ENCODE measurements around the gene TRAPPC10.
A peak's percentile ranks its signal among the peaks of the same experiment; 100 is the strongest.

TRAPPC10 gene

GRCh38 chr21:44071359-44072104 is 59.4 kb downstream of the TRAPPC10 start:
- Mint-ChIP-seq H3K36me3 (ENCODE audit: low read depth) (peaks cover 25% of the 10 kb centered on the region), H3K27me3 (ENCODE audit: low read depth, poor library complexity) (no peaks in the 10 kb centered on the region), H3K4me1 (peaks cover 11% of the 10 kb centered on the region), H3K9me3 (no peaks in the 10 kb centered on the region), H3K4me3 (no peak overlapping the region), H3K27ac (peak overlapping the region; percentile 58)
- TF ChIP-seq CTCF (IDR thresholded peaks at IDR 0.05) = no peak
- no peak for DNase-seq

GRCh38 chr21:44072111-44072510 is 60.0 kb downstream of the TRAPPC10 start:
- no peak for DNase-seq
- Mint-ChIP-seq H3K27ac (no peak overlapping the region), H3K9me3 (no peaks in the 10 kb centered on the region), H3K36me3 (ENCODE audit: low read depth) (peaks cover 29% of the 10 kb centered on the region), H3K27me3 (ENCODE audit: low read depth, poor library complexity) (no peaks in the 10 kb centered on the region), H3K4me1 (peaks cover 5% of the 10 kb centered on the region), H3K4me3 (no peak overlapping the region)
- TF ChIP-seq CTCF (IDR thresholded peaks at IDR 0.05) = no peak

GRCh38 chr21:44074315-44074958 is 62.3 kb downstream of the TRAPPC10 start:
- Mint-ChIP-seq H3K4me1 (no peaks in the 10 kb centered on the region), H3K36me3 (ENCODE audit: low read depth) (peaks cover 45% of the 10 kb centered on the region), H3K9me3 (no peaks in the 10 kb centered on the region), H3K4me3 (no peak overlapping the region), H3K27ac (no peak overlapping the region), H3K27me3 (ENCODE audit: low read depth, poor library complexity) (no peaks in the 10 kb centered on the region)
- DNase-seq = no peak
- TF ChIP-seq CTCF (IDR thresholded peaks at IDR 0.05) = no peak

GRCh38 chr21:44076316-44076715 is 64.2 kb downstream of the TRAPPC10 start:
- peaks cover 59% of the 10 kb centered on the region for H3K36me3 Mint-ChIP-seq (ENCODE audit: low read depth)
- no peak overlapping the region for H3K27ac Mint-ChIP-seq
- no peaks in the 10 kb centered on the region for H3K4me1 Mint-ChIP-seq
- DNase-seq = no peak
- no peak overlapping the region for H3K4me3 Mint-ChIP-seq
- H3K27me3 Mint-ChIP-seq (ENCODE audit: low read depth, poor library complexity) = no peaks in the 10 kb centered on the region
- no peak for TF ChIP-seq CTCF (IDR thresholded peaks at IDR 0.05)
- no peaks in the 10 kb centered on the region for H3K9me3 Mint-ChIP-seq

- H3K9me3 Mint-ChIP-seq = no peaks in the 10 kb centered on the region
- peaks cover 69% of the 10 kb centered on the region for H3K36me3 Mint-ChIP-seq (ENCODE audit: low read depth)
- peak overlapping the region; percentile 19 for H3K27ac Mint-ChIP-seq
- no peaks in the 10 kb centered on the region for H3K4me1 Mint-ChIP-seq
- H3K4me3 Mint-ChIP-seq = no peak overlapping the region
- DNase-seq = no peak
- H3K27me3 Mint-ChIP-seq (ENCODE audit: low read depth, poor library complexity) = no peaks in the 10 kb centered on the region
- no peak for TF ChIP-seq CTCF (IDR thresholded peaks at IDR 0.05)
These were observed 66.4 kb downstream of the TRAPPC10 start for GRCh38 chr21:44078411-44078981.
